WI38 (cell line): ENCODE results near the gene PTPN6.

Experiments used
- H3K4me3 ChIP-seq: 2 replicates; pipeline ENCODE4 v1.5.1; 2011; ENCODE audit warnings: low read depth, mild to moderate bottlenecking, control low read depth, low read length
- TF ChIP-seq, protein P1 (sequence below): IDR thresholded peaks from 2 replicates; pipeline ENCODE4 v1.5.1; 2012; ENCODE audit warnings: low read depth, mild to moderate bottlenecking, control low read depth, low read length

PTPN6 gene

DNA sequence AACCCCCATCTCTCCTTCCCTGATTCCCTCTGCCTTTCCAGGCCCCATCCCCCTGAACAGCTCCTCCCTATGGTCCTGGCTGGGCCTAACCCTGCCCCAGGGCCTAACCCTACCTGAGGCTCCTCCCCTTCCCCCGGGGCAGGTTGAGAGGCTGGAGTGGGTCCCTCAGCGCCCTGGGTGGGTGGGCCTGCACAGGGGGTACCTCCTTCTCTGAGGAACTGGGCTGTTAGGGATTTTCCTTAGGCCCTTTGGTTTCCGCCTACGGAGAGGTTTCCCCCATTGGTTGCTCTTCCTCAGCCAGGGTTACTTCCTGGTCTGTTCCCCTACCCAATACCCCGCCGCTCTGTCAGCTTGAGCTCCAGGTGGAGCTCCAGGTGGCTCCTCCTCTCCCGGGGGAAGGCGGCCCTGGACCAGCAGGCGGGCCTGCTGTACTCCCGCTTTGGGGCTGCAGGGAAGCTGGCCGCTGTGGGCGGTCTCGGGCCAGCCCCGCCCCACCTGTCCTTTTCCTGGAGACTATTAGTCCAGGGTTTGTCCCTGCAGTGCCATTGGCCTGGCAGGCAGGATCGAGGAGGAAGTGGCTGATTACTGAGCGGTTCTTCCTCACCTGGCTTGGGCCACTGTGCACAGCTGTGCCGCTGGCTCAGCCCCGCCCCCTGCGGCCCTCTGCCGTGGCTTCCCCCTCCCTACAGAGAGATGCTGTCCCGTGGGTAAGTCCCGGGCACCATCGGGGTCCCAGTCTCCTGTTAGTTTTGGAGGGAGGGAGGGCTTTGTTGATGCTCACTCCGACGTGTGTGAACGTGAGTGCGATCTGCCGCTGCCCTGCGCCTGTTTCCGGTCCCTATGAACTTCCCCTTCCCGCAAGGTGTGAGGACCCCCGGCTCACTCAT lies 4.9 kb upstream of the PTPN6 start:
- no peak overlapping the region for H3K4me3 ChIP-seq
- TF ChIP-seq, protein P1, sequence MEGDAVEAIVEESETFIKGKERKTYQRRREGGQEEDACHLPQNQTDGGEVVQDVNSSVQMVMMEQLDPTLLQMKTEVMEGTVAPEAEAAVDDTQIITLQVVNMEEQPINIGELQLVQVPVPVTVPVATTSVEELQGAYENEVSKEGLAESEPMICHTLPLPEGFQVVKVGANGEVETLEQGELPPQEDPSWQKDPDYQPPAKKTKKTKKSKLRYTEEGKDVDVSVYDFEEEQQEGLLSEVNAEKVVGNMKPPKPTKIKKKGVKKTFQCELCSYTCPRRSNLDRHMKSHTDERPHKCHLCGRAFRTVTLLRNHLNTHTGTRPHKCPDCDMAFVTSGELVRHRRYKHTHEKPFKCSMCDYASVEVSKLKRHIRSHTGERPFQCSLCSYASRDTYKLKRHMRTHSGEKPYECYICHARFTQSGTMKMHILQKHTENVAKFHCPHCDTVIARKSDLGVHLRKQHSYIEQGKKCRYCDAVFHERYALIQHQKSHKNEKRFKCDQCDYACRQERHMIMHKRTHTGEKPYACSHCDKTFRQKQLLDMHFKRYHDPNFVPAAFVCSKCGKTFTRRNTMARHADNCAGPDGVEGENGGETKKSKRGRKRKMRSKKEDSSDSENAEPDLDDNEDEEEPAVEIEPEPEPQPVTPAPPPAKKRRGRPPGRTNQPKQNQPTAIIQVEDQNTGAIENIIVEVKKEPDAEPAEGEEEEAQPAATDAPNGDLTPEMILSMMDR: no peak

DNA sequence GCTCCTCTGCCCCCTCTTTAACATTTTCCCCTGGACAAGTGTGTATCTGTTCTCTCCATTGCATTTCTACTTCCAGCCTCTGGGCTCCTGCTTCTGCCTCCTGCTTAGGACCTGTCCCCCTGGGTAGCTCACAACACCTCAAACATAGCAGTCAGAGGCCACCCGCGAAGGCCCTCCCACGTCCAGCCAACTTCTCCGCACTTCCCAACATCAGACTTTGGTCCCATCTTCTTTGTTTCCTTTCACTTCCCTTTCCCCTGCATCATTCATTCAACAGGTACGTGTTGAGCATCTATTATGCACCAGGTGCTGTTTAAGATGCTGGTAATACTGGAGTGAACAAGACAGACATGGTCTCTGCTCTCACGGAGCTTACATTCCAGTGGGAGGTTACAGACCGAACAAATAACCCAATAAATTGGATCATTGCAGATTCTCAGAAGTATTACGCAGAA lies 4.2 kb upstream of the PTPN6 start:
- TF ChIP-seq, protein P1: no peak
- no peak overlapping the region for H3K4me3 ChIP-seq

DNA sequence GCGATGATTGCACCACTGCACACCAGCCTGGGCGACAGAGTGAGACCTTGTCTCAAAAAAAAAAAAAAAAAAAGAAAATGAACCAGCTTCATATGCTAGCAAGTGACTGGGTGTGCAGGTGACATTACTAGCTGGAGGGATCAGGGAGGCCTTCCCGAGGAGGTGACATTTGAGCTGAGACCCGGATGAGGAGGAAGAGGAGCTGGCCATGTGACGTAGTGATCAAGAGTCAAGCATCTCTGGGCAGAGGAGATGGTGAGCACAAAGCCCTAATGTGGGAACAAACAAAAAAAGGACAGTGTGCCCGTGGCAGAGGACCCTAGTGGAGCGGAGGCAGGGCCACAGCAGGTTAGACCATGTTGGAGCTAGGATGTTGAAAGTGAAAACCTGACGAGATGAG lies 3.5 kb upstream of the PTPN6 start:
- H3K4me3 ChIP-seq: no peak overlapping the region
- TF ChIP-seq, protein P1: no peak

DNA sequence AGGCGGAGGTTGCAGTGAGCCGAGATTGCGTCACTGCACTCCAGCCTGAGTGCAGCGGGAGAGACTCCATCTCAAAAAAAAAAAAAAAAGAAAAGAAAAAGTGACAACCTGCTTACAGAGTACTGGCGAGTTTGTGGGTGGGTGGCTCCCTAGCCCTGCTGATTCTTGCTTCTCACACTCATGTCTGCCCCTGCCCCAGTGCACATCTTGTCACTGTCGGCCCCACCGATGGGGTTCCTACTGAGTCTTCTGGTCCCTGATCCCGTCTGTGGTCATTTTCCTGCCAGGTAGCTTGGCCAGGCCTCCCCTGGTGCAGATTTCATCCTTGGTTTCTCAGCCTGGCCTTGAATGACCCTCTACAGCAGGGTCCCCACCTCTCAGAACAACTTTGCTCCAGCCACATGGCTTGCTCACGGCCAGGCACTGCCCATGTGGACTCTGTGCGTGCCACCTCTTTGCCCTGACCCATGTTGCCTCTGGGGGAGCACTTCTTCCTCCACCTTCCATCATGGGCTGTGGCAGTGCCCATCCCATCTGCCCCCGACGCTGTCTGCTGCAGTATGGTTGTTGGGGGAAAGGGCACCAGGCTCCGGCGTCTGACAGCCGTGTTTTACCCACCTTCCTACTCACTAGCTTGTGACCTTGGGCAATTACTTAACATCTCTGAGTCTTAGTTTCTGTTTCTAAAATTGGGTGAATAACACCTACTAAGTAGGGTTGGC lies 2.1 kb upstream of the PTPN6 start:
- H3K4me3 ChIP-seq: no peak overlapping the region
- TF ChIP-seq, protein P1: no peak

DNA sequence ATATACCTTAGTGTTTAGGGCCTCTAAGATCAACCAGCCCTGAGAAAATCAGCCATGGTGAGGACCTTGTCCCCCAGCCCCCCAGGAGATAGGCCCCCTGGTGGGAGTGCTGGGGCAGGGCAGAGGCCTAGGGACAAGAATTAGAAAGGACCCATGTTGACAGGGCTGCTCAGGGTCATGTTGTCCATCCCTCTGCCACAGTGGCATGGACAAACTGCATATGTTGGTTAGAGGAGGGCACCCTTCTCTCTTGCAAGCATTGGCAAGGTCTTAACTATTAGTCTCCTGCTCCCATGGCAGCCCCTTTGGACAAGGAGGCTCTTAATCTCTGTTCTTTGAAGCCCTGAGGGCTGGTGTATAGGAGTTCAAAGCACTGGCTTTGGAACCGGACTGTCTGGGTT lies 755 bp upstream of the PTPN6 start:
- H3K4me3 ChIP-seq: no peak overlapping the region
- TF ChIP-seq, protein P1: 0 out of 2 replicates have a peak, but pooled peaks have one; percentile 18

DNA sequence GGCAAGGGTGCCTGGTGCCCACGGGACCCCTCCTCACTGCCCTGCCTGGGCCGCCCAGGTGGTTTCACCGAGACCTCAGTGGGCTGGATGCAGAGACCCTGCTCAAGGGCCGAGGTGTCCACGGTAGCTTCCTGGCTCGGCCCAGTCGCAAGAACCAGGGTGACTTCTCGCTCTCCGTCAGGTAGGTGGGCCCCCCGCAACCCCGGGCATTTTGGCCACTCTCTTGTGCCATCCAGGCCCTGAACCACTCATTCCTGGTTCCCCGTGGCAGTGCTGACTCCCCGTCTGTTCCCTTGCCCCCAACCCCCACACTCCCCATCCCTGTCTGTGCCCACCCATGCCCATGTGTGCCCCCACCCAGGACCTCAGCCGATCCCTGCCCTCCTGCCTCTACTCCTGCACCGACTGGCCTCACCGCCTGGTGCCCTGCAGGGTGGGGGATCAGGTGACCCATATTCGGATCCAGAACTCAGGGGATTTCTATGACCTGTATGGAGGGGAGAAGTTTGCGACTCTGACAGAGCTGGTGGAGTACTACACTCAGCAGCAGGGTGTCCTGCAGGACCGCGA lies 480 bp downstream of the PTPN6 start:
- TF ChIP-seq, protein P1: no peak
- H3K4me3 ChIP-seq: no peak overlapping the region
